HG03064 (cell line): ENCODE results near the gene EGLN1.

Source experiments
- ATAC-seq: cut with Tn5 transposase; IDR thresholded peaks from one replicate; pipeline ENCODE4 v1.9.1; 2021; ENCODE audit warnings: low read depth; ENCODE audit not compliant: unreplicated experiment

EGLN1 gene

GRCh38 chr1:231335663-231336602 is 86.2 kb downstream of the EGLN1 start:
- ATAC-seq, result no peak

DNA sequence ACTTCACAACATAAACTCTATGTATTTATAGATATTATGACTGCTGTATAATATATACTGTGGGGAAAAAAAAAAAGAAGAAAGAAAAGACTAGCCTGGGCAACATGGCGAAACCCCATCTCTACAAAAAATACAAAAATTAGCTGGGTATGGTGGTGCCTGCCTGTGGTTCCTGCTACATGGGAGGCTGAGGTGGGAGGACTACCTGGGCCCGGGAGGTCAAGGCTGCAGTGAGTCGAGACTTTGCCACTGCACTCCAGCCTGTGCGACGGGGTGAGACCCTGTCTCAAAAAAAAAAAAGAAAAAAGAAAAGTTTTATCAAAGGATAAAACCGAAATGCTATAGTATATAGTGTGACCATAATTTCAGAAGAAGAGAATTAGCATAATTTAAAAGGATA is 87.1 kb downstream of the EGLN1 start:
- no peak for ATAC-seq

GRCh38 chr1:231334079-231334666 is 87.9 kb downstream of the EGLN1 start:
- ATAC-seq, result no peak

GRCh38 chr1:231332761-231333160 is 89.3 kb downstream of the EGLN1 start:
- no peak for ATAC-seq

DNA sequence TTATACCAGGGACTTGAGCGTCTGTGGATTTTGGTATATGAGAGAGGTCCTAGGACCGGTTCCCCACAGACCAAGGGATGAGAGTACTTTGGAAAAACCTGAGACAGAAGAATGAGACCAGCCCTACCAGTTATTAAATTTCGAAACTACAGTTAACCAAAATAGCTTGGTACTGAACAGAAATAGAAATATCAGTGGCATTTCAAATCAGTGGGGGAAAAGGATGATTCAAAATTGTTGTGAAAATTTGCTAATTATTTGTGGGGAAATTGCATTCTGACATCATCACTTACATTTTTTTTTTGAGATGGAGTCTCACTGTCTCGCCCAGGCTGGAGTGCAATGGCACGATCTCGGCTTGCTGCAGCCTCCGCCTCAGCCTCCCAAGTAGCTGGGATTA is 92.6 kb downstream of the EGLN1 start:
- ATAC-seq, result no peak

GRCh38 chr1:231327617-231328016 is 94.5 kb downstream of the EGLN1 start:
- no peak for ATAC-seq

GRCh38 chr1:231326248-231326647 is 95.8 kb downstream of the EGLN1 start:
- ATAC-seq, result no peak

- no peak for ATAC-seq
Observed at GRCh38 chr1:231324660-231325059, 97.4 kb downstream of the EGLN1 start.

DNA sequence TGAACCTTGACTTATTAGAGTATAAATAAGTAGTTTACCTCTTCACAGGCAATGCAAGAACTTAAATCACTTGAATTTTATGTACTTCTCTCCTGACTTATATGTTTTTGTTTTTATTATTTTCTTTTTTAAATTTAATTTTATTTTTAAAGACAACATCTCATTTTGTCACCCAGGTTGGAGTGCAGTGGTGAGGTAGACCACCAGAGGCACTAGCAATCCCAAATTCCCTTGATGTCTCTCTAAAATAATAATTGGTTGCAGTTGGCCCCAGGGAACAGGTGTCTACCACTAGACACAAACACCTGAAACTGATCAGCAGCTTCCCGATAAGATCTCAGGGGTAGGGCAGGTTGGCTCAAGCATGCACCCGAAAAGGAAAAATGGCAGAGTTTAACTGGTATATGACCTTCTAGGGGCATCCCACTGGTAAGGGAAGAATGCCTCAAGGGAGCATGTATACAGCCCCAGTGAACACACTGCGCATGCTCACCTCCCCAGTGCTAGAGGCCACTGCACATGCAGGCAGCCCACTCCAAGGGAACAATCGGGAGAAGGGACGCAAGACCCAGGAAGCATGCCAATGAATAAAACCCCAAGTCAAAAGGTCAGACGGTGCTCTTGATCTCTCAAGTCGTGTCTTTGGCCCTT is 99.1 kb downstream of the EGLN1 start:
- no peak for ATAC-seq

DNA sequence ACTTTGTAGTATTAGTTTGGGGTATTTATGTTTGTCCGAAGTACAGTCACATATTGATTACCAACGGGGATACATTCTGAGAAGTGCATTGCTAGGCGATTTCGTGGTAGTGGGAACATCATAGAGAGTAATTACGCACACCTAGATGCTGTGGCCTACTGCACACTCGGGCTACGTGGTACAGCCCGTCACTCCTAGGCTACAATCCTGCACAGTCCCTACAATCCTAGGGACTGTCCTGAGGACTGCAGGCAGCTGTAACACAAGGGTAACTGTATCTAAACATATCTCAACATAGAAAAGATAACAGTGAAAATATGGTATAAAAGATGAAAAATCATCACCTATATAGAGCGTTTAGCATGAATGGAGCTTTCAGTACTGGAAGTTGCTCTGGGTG is 103.0 kb downstream of the EGLN1 start:
- ATAC-seq, result no peak

- no peak for ATAC-seq
Observed at GRCh38 chr1:231318568-231318967, 103.5 kb downstream of the EGLN1 start.

DNA sequence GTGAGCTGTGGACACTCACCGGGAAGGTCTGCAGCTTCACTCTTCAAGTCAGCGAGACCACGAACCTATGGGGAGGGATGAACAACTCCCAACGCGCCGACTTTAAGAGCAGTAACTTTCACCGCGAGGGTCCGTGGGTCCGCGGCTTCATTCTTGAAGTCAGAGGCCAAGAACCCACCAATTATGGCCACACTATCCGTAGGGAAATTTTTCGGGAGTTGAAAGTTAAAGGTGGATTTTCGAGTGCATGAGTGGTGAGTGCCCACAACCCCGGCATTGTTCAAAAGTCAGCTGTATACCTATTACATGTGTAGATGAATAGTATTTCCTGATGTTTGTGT is 104.1 kb downstream of the EGLN1 start:
- no peak for ATAC-seq

DNA sequence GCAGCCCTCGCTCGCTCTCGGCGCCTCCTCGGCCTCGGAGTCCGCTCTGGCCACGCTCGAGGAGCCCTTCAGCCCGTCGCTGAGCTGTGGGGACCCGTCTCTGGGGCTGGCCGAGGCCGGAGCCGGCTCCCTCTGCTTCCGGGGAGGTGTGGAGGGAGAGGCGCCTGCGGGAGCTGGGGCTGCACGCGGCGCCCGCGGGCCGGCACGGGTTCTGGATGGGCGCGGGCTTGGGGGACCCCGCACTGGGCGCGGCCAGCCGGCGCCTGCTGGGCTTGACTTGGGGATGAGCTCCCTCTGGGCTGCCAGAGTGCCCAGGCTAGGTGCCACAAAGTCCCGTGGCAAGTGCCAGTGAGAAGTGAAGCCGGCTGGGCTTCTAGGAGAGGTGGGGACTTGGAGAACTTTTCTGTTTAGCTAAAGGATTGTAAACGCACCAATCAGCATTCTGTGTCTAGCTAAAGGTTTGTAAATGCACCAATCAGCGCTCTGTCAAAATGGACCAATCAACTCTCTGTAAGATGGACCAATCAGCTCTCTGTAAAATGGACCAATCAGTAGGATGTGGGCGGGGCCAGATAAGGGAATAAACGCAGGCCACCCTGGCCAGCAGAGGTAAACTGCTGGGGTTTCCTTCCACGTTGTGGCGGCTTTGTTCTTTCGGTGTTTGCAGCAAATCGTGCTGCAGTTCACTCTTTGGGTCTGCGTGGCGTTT is 104.6 kb downstream of the EGLN1 start:
- no peak for ATAC-seq

DNA sequence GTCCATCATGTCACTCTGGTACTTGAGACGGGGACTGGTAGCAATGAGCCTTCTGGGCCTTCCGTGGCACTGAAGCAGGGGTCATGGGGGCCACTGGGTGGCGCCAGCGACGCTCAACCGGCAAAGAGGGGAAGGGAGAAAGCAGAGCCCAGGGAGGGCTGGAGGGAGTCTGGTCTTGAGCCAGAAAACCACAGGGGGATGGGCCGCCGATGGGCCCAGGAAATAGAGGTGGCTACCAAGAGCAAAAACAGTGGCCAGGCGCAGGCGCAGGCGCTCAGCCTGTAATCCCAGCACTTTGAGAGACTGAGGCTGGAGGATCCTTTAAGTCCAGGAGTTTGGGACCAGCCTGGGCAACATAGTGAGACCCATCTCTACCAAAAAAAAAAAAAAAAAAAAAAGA is 106.2 kb downstream of the EGLN1 start:
- no peak for ATAC-seq
